GM13976 (cell line): ENCODE data around the gene EXD2.

ENCODE experiments used
- DNase-seq: peaks from one replicate; pipeline ENCODE4 v3.0.0; 2012; ENCODE audit warnings: low spot score
- CTCF ChIP-seq: IDR thresholded peaks from 2 replicates; pipeline ENCODE4 v1.5.1; 2012; ENCODE audit warnings: borderline replicate concordance, mild to moderate bottlenecking; ENCODE audit not compliant: insufficient read depth; ENCODE audit errors: extremely low read depth, missing control alignments, control extremely low read depth
- in situ Hi-C: fragments of 300-500 bp; cut with MboI; formaldehyde crosslinking; loops from one replicate; pipeline ENCODE4 v1.12.0; 2022; ENCODE audit warnings: low sequenced_read_pairs, mixed read lengths, inconsistent platforms; ENCODE audit not compliant: unreplicated experiment

EXD2 gene

DNA sequence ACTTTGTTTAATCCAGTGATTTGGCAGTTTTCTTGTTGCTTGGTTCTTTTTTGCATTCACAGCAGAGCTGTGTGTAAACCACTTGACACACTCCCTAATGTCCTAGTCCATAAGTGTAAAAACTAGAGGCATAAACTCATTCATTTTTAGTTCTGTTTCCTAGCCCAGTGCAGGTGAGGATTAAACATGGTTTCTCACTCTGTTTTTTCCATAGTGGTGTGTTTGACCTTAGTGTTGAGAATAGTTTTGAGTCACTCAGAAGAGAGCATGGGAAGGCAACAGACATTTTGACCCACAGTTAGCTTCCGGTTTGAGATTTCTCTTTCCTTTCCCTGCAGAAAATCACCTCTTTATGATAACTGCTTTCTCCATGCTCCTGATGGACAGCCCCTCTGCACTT is 44.4 kb downstream of the EXD2 start:
- DNase-seq, result no peak
- no peak for TF ChIP-seq CTCF
- in situ Hi-C loops, result no loop called here

- DNase-seq, result no peak
- no peak for TF ChIP-seq CTCF
- in situ Hi-C loops, result no loop called here
Observed at GRCh38 chr14:69237142-69237541, 45.8 kb downstream of the EXD2 start.

- TF ChIP-seq CTCF, result no peak
- in situ Hi-C loops, result no loop called here
- no peak for DNase-seq
Observed at GRCh38 chr14:69237584-69237983, 46.3 kb downstream of the EXD2 start.

- DNase-seq, result no peak
- TF ChIP-seq CTCF, result no peak
- in situ Hi-C loops, result no loop called here
Observed at GRCh38 chr14:69238883-69239282, 47.6 kb downstream of the EXD2 start.

GRCh38 chr14:69240527-69241173 is 49.4 kb downstream of the EXD2 start:
- in situ Hi-C loops, result no loop called here
- no peak for DNase-seq
- TF ChIP-seq CTCF, result no peak

GRCh38 chr14:69241577-69241976 is 50.3 kb downstream of the EXD2 start:
- in situ Hi-C loops, result no loop called here
- no peak for DNase-seq
- no peak for TF ChIP-seq CTCF
